ENCODE data around the gene POLR2E.

DNA sequence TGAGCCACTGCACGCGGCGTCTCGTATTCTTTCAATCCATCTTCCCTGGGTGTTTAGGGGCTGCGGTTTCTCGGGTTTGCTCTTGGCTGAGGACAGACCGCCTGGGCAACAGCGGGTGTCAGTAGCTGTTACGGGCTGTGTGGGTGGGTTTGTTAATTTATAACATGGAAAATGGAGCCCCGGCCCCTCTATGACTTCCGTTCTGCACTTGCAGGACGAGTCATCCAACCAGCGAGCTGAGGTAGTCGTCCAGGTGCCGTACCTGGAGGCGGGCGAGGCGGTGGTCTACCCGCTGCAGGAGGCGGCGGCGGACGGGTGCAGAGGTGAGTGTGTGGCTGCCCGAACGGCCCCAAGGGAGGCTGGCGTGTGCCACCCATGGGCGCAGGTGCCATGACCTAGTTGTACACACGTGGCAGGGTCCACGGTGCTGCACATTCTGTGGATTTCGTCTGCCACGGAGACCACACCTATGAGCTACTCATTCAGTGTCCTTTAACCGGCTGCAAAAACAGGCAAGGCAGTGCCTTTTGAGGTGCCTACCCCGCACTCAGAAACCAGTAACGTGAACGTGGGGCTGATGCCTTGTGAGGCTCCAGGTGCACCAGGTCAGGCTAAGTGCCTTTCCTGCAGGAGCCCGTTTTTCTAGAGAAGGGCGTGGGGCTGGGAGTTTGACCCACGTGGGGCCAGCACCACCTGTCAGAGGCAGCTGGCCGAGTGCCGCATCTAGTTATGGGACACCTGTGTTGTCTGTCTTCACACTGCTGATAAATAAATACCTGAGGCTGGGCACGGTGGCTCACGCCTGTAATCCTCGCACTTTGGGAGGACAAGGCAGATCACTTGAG is 10.9 kb downstream of the POLR2E start:
- TF ChIP-seq POLR2A (IDR thresholded peaks at IDR 0.05) (no peak), POLR2AphosphoS5 (IDR thresholded peaks at IDR 0.05) (no peak)
- TF ChIP-seq, protein P1, sequence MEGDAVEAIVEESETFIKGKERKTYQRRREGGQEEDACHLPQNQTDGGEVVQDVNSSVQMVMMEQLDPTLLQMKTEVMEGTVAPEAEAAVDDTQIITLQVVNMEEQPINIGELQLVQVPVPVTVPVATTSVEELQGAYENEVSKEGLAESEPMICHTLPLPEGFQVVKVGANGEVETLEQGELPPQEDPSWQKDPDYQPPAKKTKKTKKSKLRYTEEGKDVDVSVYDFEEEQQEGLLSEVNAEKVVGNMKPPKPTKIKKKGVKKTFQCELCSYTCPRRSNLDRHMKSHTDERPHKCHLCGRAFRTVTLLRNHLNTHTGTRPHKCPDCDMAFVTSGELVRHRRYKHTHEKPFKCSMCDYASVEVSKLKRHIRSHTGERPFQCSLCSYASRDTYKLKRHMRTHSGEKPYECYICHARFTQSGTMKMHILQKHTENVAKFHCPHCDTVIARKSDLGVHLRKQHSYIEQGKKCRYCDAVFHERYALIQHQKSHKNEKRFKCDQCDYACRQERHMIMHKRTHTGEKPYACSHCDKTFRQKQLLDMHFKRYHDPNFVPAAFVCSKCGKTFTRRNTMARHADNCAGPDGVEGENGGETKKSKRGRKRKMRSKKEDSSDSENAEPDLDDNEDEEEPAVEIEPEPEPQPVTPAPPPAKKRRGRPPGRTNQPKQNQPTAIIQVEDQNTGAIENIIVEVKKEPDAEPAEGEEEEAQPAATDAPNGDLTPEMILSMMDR (IDR thresholded peaks at IDR 0.05): no peak

Data from prostate gland (tissue), 2 donors.